ENCODE results near the gene CFAP161. TPM values are rescaled to one million over a fixed set of nuclear protein-coding genes. Genes with fewer than 3 reads are reported as not detected.

Gene CFAP161
- total RNA-seq, 1 donor from 2014 or later, result 21.1 TPM

GRCh38 chr15:81106560-81106959, 27.5 kb upstream of the CFAP161 start:
- H3K27ac Mint-ChIP-seq (ENCODE audit: unreplicated experiment), result no peak overlapping the region
- no peak overlapping the region for H3K4me3 Mint-ChIP-seq (ENCODE audit: unreplicated experiment)
- no peaks in the 10 kb centered on the region for H3K36me3 Mint-ChIP-seq (ENCODE audit: low read depth, unreplicated experiment)
- H3K4me1 Mint-ChIP-seq (ENCODE audit: unreplicated experiment), result peaks cover 19% of the 10 kb centered on the region
- no peaks in the 10 kb centered on the region for H3K27me3 Mint-ChIP-seq (ENCODE audit: unreplicated experiment)
- TF ChIP-seq CTCF (IDR thresholded peaks at IDR 0.05; ENCODE audit: unreplicated experiment), result peak; percentile 74
- peak; percentile 55 for DNase-seq (ENCODE audit: low spot score)
- H3K9me3 Mint-ChIP-seq (ENCODE audit: unreplicated experiment), result no peaks in the 10 kb centered on the region

- no peak for DNase-seq (ENCODE audit: low spot score)
- no peak for TF ChIP-seq CTCF (IDR thresholded peaks at IDR 0.05; ENCODE audit: unreplicated experiment)
- H3K36me3 Mint-ChIP-seq (ENCODE audit: low read depth, unreplicated experiment), result no peaks in the 10 kb centered on the region
- peaks cover 12% of the 10 kb centered on the region for H3K4me1 Mint-ChIP-seq (ENCODE audit: unreplicated experiment)
- H3K27me3 Mint-ChIP-seq (ENCODE audit: unreplicated experiment), result no peaks in the 10 kb centered on the region
- no peak overlapping the region for H3K4me3 Mint-ChIP-seq (ENCODE audit: unreplicated experiment)
- no peaks in the 10 kb centered on the region for H3K9me3 Mint-ChIP-seq (ENCODE audit: unreplicated experiment)
- no peak overlapping the region for H3K27ac Mint-ChIP-seq (ENCODE audit: unreplicated experiment)
These were observed 26.2 kb upstream of the CFAP161 start for GRCh38 chr15:81107889-81108288.

GRCh38 chr15:81108427-81108826, 25.6 kb upstream of the CFAP161 start:
- DNase-seq (ENCODE audit: low spot score), result peak; percentile 43
- H3K27me3 Mint-ChIP-seq (ENCODE audit: unreplicated experiment), result no peaks in the 10 kb centered on the region
- peaks cover 12% of the 10 kb centered on the region for H3K4me1 Mint-ChIP-seq (ENCODE audit: unreplicated experiment)
- TF ChIP-seq CTCF (IDR thresholded peaks at IDR 0.05; ENCODE audit: unreplicated experiment), result peak; percentile 72
- H3K4me3 Mint-ChIP-seq (ENCODE audit: unreplicated experiment), result no peak overlapping the region
- H3K9me3 Mint-ChIP-seq (ENCODE audit: unreplicated experiment), result no peaks in the 10 kb centered on the region
- no peak overlapping the region for H3K27ac Mint-ChIP-seq (ENCODE audit: unreplicated experiment)
- no peaks in the 10 kb centered on the region for H3K36me3 Mint-ChIP-seq (ENCODE audit: low read depth, unreplicated experiment)

- peaks cover under 1% of the 10 kb centered on the region for H3K4me1 Mint-ChIP-seq (ENCODE audit: unreplicated experiment)
- H3K27me3 Mint-ChIP-seq (ENCODE audit: unreplicated experiment), result no peaks in the 10 kb centered on the region
- no peaks in the 10 kb centered on the region for H3K36me3 Mint-ChIP-seq (ENCODE audit: low read depth, unreplicated experiment)
- H3K4me3 Mint-ChIP-seq (ENCODE audit: unreplicated experiment), result no peak overlapping the region
- no peak overlapping the region for H3K27ac Mint-ChIP-seq (ENCODE audit: unreplicated experiment)
- TF ChIP-seq CTCF (IDR thresholded peaks at IDR 0.05; ENCODE audit: unreplicated experiment), result no peak
- H3K9me3 Mint-ChIP-seq (ENCODE audit: unreplicated experiment), result no peaks in the 10 kb centered on the region
- DNase-seq (ENCODE audit: low spot score), result no peak
These were observed 23.1 kb upstream of the CFAP161 start for GRCh38 chr15:81111018-81111417.

GRCh38 chr15:81111510-81112470, 22.3 kb upstream of the CFAP161 start:
- Mint-ChIP-seq H3K27ac (ENCODE audit: unreplicated experiment) (no peak overlapping the region), H3K27me3 (ENCODE audit: unreplicated experiment) (no peaks in the 10 kb centered on the region), H3K9me3 (ENCODE audit: unreplicated experiment) (no peaks in the 10 kb centered on the region), H3K4me1 (ENCODE audit: unreplicated experiment) (no peaks in the 10 kb centered on the region), H3K36me3 (ENCODE audit: low read depth, unreplicated experiment) (no peaks in the 10 kb centered on the region), H3K4me3 (ENCODE audit: unreplicated experiment) (no peak overlapping the region)
- no peak for TF ChIP-seq CTCF (IDR thresholded peaks at IDR 0.05; ENCODE audit: unreplicated experiment)
- no peak for DNase-seq (ENCODE audit: low spot score)

All from endothelial cell (in vitro differentiated cells).